DND-41 (cell line): ENCODE measurements around the gene MANEAL.

Experiments
- EZH2 ChIP-seq: IDR thresholded peaks from 3 replicates; pipeline ENCODE4 v1.6.1; 2012; ENCODE audit warnings: borderline replicate concordance, low read depth, mild to moderate bottlenecking, moderate library complexity, low read length, inconsistent platforms; ENCODE audit not compliant: severe bottlenecking
- TF ChIP-seq, protein P1 (sequence below): IDR thresholded peaks from 2 replicates; pipeline ENCODE4 v1.5.1; 2012; ENCODE audit warnings: borderline replicate concordance, low read length, moderate library complexity, mild to moderate bottlenecking; ENCODE audit not compliant: poor library complexity, severe bottlenecking; ENCODE audit errors: extremely low read depth

DNA sequence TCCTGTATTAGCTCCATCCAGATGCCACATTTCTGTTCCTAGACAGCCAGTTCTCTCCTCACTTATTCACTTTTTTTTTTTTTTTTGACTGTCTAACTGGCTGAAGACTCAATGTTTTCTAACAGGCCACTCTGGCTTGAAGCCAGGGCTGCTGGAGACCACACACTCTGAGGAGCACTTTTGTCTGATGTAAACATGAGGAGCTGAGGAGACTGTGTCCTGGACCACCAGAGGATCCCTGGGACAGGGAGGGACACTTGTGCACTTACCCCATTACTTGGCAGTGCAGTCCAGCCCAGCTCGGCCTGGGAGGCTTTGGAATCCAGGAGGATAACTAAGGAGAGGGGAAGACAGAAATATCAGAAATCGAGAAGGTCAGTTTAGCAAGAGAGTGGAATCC lies 31.1 kb upstream of the MANEAL start:
- TF ChIP-seq, protein P1, sequence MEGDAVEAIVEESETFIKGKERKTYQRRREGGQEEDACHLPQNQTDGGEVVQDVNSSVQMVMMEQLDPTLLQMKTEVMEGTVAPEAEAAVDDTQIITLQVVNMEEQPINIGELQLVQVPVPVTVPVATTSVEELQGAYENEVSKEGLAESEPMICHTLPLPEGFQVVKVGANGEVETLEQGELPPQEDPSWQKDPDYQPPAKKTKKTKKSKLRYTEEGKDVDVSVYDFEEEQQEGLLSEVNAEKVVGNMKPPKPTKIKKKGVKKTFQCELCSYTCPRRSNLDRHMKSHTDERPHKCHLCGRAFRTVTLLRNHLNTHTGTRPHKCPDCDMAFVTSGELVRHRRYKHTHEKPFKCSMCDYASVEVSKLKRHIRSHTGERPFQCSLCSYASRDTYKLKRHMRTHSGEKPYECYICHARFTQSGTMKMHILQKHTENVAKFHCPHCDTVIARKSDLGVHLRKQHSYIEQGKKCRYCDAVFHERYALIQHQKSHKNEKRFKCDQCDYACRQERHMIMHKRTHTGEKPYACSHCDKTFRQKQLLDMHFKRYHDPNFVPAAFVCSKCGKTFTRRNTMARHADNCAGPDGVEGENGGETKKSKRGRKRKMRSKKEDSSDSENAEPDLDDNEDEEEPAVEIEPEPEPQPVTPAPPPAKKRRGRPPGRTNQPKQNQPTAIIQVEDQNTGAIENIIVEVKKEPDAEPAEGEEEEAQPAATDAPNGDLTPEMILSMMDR, result no peak
- no peak for TF ChIP-seq EZH2
